GM19452 (cell line): ENCODE measurements around the gene KCNIP1.

Source experiments
- ATAC-seq: cut with Tn5 transposase; IDR thresholded peaks from one replicate; pipeline ENCODE4 v1.9.1; 2021; ENCODE audit not compliant: unreplicated experiment

Gene KCNIP1

DNA sequence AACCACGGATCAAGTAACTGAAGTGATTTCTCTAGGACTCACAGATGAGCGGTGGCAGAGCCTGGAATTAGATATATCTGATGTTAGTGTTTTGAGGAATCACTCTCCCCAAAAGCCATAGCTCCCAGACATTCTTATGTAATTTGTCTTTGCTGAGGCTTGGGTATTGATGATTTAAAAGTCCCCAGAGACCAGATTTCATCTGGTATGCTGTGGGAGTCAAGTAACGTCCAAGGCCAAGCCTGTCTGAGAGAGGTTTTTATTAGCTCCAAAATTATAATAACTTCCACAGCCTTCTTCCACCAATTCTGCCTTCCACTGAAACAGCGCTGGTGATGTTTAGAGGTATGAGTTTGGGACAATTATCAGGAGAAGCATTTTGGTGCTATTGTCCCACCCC lies 21.3 kb upstream of the KCNIP1 start:
- ATAC-seq, result no peak

DNA sequence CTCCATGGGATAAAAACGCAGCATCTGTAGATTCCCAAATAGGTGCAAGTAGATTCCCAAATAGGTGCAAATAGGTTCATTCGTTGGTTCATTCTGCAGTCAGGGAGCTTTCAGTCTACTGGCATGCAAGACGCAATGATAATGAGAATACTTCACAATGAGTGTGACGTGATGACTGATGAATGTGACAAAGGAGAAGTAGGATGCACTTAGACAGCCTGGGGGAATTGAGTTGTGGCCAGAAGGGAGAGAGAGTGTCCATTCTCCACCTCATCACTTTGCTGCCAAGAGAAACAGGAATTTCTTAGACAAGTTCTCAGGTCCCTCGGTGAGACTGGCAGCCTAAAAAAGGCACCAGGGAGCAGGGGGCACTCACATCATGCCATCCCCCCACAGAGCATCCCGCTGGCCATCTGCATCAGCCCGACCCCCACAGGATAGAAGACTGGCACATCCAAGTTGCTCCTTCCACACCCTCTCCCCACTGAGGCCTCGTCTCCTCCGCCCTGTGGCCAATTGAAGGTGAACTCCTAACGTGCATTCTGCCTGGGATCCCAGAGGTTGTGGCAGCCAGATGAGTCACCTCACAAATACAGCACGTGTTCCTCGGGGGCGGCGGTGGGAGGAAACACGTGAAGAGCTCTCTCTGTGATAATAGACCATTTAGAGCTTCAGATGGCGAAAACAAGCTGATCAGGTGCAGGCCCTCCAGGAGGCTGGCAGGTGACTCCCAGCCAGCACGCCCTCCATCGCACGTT lies 19.9 kb upstream of the KCNIP1 start:
- no peak for ATAC-seq

- ATAC-seq, result no peak
These were observed 19.4 kb upstream of the KCNIP1 start for GRCh38 chr5:170484459-170484831.

DNA sequence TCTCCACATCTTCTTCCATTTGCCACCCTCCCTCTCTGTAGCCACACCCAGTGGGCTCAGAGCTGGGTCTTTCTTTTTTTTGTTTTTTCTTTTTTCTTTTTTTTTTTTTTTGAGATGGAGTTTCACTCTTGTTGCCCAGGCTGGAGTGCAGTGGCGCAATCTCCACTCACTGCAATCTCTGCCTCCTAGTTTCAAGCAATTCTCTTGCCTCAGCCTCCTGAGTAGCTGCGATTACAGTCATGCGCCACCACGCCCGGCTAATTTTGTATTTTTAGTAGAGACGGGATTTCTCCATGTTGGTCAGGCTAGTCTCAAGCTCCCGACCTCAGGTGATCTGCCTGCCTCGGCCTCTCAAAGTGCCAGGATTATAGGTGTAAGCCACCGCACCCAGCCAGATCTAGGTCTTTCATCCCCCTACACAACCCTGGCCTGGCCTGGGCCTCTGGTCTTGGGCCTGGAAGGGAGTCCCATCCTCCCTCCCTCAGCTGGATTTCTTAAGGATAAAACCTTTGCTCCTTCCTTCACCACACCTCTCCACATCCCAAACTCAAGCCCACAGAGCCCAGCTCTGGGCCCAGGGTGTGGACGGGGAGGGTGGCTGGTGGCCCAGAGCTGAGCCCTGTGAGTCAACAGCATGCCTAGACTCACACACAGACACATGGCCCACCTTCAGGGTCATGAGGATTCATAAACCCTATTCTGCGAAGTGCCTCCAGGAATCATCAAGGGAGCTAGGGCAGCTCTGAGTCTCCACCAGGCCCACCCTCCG lies 18.8 kb upstream of the KCNIP1 start:
- ATAC-seq, result no peak

GRCh38 chr5:170485616-170485911 lies 18.3 kb upstream of the KCNIP1 start:
- no peak for ATAC-seq

DNA sequence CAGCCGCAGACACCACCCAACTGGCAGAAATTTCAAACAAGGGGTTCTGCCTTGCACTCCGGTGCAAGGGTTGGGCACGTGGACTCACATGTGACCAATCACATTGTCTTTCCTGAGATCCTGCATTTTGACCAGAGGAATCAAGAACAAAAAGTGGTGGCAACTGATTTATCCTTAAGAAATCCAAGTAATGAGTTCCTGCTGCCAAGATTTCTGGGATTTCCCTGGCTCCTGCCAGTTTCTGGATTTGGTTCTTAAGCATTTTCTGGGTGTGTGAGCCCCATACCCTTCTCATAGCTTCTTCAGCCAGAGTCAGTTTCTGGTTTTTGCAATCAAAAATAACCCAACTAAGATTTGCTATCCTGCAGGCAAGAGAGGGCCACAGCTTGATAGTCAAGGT lies 17.4 kb upstream of the KCNIP1 start:
- ATAC-seq, result no peak

GRCh38 chr5:170488570-170488969 lies 15.2 kb upstream of the KCNIP1 start:
- no peak for ATAC-seq

- ATAC-seq, result no peak
These were observed 14.6 kb upstream of the KCNIP1 start for GRCh38 chr5:170489199-170489598.

DNA sequence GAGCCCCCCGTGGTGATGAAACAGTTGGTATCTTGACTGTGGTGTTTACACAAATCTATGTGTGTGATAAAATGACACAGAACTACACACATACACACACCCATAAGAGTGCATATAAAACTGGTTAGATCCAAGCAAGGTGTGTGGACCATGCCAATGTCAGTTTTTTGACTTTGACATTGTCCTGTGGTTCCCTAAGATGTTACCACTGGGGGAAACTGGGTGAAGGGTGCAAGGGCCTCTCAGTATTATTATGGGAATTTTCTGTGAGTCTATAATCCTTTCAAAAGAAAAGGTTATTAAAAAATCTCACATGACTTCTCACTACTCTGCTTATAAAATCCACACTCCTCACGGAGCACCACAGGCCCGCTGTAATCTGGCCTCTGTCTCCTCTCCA lies 13.4 kb upstream of the KCNIP1 start:
- ATAC-seq, result no peak

DNA sequence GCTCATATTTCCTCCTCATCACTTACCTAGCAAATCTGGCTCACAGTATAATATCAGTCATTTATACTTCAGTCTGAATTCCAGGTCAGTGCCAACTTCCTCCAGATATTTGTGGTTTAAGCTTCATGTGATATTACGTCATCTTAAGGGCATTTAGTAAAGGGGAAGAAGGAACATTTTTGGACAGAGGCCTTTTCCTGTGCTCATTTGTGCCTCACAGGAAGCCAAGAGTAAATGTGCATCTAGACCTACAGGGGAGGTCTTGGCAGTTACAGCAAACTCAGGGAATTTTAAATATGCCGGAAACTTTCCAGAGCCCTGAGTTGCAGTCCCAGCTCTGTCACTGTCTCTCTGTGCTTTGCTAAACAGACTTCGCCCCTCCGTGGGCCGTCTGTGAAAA lies 12.3 kb upstream of the KCNIP1 start:
- no peak for ATAC-seq

DNA sequence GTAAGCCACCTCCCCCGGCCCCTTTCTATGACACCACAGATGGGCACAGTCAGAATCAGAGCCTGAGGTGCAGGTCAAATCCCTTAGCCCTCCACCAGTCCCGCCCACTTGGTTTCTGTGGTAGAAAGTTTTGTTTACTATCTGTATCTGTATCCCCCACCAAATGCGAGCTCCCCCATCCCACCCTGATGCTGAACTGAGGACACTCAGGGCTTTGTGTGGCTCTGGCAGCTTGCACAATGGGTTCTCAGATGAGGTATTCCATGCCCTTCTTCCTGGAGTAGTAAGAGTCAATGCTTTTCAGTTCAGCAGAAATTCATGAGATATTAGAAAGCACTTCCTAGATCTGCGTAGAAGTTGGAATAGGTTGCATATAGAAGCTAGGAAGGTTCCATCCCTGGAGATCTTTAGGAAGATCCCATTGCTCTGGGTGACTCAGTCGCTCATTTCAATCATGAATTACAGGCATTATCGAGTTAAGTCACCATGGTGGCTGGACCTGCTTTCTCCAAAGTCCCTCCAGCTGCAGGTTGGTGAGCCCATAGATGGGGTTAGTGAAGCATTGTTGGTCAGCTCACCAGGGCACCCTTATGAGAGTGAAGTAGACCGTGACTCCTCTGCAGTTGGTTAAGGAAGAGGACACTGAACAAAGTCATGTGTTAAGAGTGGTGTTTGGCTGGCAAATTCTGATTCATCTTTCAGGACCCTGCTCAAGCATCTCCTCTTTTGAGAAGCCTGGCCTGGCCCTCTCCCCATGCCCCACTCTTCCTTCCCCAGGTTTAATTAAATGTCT lies 10.6 kb upstream of the KCNIP1 start:
- ATAC-seq, result no peak

DNA sequence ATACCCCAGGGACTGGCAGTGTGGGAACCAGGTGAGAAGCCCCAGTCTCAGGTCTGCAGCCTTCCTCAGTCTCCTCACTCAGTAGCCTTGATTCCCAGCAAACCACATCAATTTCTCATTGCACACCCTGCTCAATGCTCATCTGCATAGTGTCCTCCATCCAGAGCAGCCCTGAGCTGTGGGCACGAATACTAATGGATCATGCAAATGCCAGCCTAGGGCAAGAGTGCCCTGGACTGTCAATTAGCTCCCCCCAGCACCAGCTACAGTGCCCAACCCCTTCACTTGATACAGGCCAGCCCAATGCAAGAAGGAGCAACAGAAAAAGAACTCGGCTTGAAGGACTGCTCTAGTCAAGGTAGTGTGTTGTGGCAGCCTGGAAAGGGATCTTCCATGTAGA lies 9.8 kb upstream of the KCNIP1 start:
- no peak for ATAC-seq

DNA sequence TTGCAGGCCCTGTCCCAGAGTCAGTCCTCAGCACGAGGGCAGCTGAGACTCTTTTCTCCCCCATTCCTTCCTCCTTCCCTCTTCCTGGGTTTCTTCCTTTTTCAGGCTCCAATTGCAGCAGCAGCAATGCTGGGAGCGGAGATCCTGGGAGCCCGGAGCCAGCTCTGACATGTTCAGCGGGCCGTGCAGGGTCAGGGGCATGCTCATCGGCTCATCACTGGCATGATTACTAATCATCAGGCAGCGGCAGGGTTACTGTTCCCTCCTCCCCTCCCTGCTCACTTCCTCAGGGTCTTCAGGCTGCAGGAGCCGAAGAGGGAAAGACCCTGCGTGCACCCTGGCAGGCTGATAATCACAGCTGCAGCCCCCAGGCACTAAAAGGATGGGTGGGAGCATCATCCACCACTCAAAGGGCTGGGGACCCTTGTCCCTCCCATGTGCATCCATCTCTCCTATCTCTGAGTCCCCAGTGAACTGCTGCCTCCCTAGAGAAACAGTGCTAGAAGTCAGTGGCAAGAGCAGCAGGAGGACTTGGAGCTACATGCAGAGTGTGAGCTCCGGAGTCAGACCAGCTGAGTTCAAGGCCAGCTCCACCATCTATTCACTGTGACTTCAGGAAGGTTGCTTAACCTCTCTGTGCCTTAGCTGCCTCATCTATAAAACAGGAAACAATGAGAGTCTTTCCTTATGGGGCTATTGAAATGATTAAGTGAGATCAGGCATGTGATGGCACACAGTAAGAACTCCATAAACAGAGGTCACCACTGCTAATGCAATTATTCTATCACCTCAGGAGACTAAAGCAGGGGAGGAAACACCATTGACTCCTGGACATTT lies 7.8 kb upstream of the KCNIP1 start:
- no peak for ATAC-seq

DNA sequence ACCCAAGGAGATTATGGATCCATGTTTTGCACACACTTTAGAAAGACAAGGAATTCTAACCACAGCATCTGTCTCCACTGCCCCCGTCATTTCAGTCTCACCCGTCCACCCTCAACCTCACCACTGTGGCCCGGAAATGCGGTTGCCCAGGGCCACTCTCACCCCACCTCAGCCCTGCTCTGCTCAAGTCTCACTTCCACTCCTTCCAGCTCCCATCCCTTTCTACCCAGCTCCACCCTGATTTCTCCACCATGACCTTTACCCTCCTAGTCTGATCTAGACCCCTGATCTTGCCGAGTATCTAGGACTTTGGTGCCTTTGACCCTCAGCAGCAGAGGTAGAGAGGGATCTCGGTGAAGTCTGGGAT lies 7.2 kb upstream of the KCNIP1 start:
- ATAC-seq, result no peak

- no peak for ATAC-seq
These were observed 6.3 kb upstream of the KCNIP1 start for GRCh38 chr5:170497311-170498038.

DNA sequence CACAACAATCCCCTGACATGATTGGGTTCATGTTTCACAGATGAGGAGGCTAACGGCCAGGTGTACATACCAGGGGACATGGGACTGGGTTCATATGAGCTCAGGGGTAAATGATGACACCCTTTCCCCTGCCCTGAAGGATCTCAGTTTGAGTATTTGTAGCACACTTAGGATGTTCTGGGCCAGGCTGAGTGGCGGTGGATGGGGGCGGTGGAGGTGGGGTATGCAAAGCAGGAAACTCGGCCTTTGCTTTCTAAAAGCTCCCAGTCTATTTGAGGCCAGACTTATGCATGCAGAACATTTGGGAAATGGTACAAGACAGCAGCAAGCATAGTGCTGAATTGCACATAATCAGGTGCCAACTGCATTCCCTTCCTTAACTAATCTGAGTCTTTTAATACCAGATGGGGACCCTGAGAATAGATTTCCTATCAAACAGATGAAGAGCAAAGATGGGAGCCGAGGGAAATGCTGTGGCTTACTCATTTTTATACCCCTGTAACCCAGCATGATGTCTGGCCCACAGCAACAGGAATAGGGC lies 4.9 kb upstream of the KCNIP1 start:
- ATAC-seq, result no peak

DNA sequence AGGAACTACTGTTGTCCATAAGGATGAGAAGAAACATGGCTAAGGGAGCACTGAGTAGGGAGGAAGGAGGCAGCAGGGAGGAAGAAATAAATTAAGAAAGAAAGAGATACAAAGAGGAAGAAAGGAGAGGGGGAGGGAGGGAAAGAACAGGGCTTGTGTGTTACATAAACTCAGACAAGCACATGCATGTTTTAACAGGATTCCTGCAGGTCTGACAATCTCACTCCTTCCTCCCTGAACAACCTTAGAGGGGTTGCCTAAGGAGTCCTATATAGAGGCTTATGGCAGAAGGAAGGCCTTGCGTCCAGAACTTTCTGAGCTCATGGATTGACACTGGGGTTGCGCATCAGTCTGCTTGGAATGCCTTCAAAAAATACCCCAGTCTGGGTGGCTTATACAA lies 4.2 kb upstream of the KCNIP1 start:
- no peak for ATAC-seq

DNA sequence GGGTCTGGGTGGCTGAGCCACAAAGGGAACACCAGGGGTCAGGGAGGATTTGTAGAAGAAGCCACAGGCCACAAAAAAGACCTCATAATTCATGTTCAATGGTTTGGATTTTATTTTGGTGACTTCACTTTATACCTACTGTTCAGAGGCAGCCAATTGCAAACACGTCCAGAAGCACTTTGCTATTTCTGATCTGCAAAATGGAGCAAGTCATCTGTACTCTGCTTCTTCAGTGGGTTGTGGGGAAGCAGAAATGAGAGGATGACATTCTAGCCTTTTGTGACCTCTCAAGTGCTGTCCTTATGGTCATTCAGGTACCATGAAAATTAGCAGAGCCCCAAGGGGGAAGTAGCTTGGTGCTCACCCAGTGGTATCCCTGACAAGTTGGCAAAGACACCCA lies 2.5 kb upstream of the KCNIP1 start:
- no peak for ATAC-seq

DNA sequence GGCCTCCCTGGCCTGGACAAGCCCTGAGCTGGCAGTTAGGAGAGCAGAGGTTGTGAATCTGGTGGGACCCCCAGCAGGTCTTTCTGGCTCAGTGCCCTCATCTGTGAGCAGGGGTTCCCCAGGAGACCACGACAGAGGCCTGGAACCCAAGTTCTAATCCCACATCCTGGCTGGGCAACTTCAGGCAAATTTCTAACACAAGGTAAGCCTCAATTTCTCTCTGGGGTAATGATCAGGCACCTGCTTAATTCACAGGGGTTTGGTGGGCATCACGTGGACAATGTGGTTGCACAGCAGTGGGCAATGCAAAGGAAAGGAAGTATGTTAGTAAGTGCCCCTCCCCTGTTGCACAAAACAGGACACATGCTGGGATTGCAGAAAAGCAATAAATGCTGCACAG lies 1.9 kb upstream of the KCNIP1 start:
- ATAC-seq, result no peak

- no peak for ATAC-seq
These were observed 921 bp downstream of the KCNIP1 start for GRCh38 chr5:170504616-170505266.
